ENCODE results near the gene ASCC2.
A peak's percentile ranks its signal among the peaks of the same experiment; 100 is the strongest.
"Not testable (repeated sequence)": the region's sequence is repeated elsewhere in the genome, so short reads cannot be mapped to it uniquely, and the experiment has no call there.

Gene ASCC2

GRCh38 chr22:29837741-29838598 is at the start of gene ASCC2:
ASCC2 (minus strand) TSS chr22:29838274; CDS start chr22:29832325, 5,949 bp downstream.
- DNase-seq (ENCODE audit: low read depth) = peak; percentile 95

DNA sequence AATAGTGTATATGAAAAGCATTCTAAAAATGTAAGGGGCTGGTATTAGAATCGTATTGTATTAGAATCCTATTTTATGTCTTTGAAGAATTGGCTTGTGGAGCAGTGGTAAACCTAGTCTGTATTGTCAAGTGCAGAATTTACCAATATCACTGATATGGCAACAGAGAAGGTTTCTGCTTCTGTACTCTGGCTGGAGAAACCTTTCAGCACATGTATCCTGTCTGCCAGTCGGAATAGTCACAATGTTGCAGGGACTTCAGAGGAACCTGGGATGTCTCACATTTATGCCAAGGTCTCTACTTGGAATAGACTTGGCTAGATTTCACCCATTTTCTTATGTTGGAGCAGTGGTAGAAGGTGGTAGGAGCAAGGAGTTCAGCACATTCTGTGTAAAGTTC is 49.3 kb upstream of the ASCC2 start:
- no peak for DNase-seq (ENCODE audit: low read depth)

DNA sequence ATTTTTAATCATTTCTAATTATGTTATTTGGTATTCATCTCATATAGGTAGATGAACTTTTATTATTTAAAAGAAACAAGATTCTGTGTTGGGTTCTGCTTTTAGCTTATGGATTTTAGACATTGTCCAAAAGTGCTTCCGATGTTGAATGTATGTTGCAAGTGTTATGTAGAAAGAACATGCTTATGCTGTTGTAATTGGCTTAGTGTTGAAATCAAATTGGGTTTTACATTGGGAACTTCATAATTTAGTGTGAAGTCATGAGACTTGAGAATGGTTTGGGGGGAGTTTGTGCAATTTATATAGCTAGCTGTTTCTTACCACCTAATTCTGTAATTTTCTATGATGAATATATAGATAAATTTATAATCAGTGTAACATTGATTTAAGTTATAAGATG is 48.5 kb upstream of the ASCC2 start:
- peak; percentile 15 for DNase-seq (ENCODE audit: low read depth)

- no peak for DNase-seq (ENCODE audit: low read depth)
These were observed 47.5 kb upstream of the ASCC2 start for GRCh38 chr22:29885610-29886009.

DNA sequence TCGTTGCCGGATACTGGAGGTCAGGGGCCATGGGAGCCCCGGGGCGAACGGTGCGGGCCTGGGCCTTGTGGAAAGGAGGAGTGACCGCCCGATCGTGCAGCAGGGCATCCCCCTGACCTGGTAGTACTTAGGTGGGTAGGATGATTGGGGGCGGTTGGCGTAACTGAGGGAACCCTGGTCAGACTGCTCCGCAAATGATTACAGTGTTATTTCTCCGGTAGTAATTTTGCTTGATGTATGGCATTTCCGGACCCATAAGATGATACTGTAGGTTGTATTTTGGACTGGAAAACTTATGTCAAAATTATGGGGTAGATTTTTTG is 45.7 kb upstream of the ASCC2 start:
- no peak for DNase-seq (ENCODE audit: low read depth)

DNA sequence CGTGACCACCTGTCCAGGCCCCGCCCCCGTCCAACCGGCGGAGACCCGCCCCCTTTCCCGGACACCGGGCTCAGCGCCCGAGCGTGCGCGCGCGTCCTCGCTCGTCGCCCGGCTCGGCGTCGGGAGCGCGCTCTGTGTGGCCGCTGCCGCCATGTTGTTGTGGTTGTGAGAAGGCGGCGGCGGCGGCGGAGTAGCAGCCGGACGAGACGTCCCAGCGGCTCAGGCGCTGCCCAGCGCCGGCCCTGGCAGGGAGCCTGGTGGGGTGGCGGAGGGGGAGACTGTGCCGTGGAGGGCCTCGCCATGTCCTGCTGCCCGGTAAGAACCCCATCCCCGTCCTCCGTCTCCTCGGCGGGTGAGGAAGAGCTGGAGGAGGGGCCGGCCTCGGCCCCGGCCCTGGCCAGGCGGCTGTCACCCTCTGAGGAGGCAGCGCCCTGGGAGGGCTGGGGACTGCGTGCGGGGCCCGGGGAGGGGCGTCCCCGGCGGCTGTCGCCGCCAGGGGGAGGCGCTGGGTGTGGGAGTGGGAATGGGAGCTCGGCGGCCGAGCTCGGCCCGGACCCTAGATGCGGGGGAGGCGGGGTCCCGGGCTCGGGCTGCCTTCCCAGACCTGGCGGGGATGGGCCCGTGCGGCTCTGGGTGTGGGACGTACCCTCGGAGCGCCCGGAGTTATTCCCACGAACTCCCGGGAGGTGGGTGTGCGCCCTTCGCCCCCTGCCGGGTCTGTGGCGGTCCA is 45.1 kb upstream of the ASCC2 start, which contains the start of gene MTMR3:
MTMR3 (plus strand) TSS at position 130 of the 730 bp plus-strand sequence. CDS start 87,886 bp downstream, outside the sequence.
- DNase-seq (ENCODE audit: low read depth) = peak; percentile 87

- no peak for DNase-seq (ENCODE audit: low read depth)
These were observed 44.6 kb upstream of the ASCC2 start for GRCh38 chr22:29882716-29883044.

- no peak for DNase-seq (ENCODE audit: low read depth)
These were observed 41.7 kb upstream of the ASCC2 start for GRCh38 chr22:29879753-29880152.

DNA sequence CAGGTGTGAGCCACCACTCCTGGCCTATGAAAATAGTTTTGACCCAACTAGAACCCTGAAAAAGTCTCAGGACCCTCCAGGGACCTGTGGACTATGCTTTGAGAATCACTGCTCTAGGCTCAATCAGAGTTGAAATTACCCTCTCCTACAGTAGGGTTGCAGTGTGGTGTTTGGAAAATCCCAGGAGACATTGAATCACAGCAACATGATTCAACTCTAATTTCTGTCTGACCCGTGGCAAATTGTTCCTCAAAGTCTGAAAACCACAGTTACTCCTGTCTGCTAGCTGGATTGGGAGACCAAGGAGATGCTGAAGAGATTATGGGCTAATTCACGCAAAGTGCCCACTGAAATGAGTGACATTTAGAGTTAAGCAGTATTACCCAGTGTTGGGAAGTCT is 39.5 kb upstream of the ASCC2 start:
- peak; percentile 56 for DNase-seq (ENCODE audit: low read depth)

GRCh38 chr22:29873943-29874342 is 35.9 kb upstream of the ASCC2 start:
- DNase-seq (ENCODE audit: low read depth) = no peak

DNA sequence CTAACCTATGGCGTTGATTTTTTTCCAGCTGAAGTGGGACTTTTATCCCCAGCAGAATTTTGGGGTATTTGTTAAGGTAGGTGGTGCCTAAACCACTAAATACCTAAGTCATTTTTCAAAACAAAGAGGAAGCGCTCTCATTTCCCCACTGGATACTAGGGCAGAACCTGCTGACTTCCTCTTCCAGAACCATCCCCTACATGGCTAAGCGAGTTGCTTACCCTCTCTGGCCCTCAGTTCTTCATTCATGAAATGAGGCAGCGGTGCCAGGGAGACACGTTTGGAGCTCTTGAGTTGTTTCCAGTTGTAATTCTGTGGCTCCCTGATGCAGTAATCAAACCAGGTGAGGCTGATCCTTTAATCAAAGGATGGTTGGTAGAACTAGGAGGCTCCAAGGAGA is 34.9 kb upstream of the ASCC2 start:
- no peak for DNase-seq (ENCODE audit: low read depth)

- no peak for DNase-seq (ENCODE audit: low read depth)
These were observed 34.2 kb upstream of the ASCC2 start for GRCh38 chr22:29872144-29872893.

GRCh38 chr22:29871684-29872083 is 33.6 kb upstream of the ASCC2 start:
- DNase-seq (ENCODE audit: low read depth) = no peak

GRCh38 chr22:29870574-29870973 is 32.5 kb upstream of the ASCC2 start:
- no peak for DNase-seq (ENCODE audit: low read depth)

DNA sequence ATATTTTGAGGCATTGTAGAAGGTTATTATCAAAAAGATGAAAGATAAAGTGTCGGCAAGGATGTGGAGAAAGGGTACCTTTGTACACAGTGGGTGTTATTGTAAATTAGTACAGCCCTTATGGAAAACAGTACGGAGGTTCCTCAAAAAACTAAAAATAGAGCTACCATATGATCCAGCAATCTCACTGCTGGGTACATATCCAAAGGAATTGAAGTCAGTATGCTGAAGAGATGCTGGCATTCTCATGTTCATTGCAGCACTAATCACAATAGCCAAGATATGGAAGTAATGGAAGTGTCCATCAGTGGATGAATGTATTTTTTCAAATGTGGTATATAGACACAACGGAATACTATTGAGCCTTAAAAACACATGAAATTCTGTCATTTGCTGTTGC is 29.8 kb upstream of the ASCC2 start:
- no peak for DNase-seq (ENCODE audit: low read depth)

GRCh38 chr22:29867260-29867659 is 29.2 kb upstream of the ASCC2 start:
- no peak for DNase-seq (ENCODE audit: low read depth)

- not testable (repeated sequence) for DNase-seq (ENCODE audit: low read depth)
These were observed 27.5 kb upstream of the ASCC2 start for GRCh38 chr22:29865572-29865971.

- DNase-seq (ENCODE audit: low read depth) = no peak
These were observed 23.7 kb upstream of the ASCC2 start for GRCh38 chr22:29861672-29862297.

GRCh38 chr22:29860006-29860766 is 22.1 kb upstream of the ASCC2 start:
- DNase-seq (ENCODE audit: low read depth) = no peak

GRCh38 chr22:29859030-29859429 is 21.0 kb upstream of the ASCC2 start:
- not testable (repeated sequence) for DNase-seq (ENCODE audit: low read depth)

DNA sequence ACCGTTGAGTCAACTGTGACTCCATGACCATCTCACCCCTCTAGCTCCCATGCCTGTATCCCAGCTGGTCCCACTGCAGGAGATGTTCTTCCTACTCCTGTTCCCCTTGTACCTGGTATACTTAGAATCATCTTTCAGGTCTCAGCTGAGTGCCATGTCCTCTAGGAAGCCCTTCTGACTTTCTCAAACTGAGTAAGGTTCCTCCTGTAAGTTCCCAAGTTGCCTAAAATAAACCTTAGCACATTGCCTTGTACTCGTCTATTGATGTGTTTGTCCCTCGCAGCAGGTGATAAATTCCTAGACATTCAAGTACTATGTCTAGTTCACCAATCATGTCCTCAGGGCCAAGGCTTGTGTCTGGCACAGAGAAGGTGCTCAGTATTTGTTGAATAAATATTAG is 18.4 kb upstream of the ASCC2 start:
- DNase-seq (ENCODE audit: low read depth) = no peak
